Measurements from ENCODE around the gene MGA.
A peak's percentile ranks its signal among the peaks of the same experiment; 100 is the strongest.

Gene MGA

GRCh38 chr15:41690636-41691035 lies 30.4 kb downstream of the MGA start:
- TF ChIP-seq ZFX (IDR thresholded peaks at IDR 0.05) = no peak
- no peak for TF ChIP-seq CTCF (conservative IDR thresholded peaks at IDR 0.05)
- H3K27ac ChIP-seq = no peak overlapping the region

GRCh38 chr15:41691471-41691870 lies 31.3 kb downstream of the MGA start:
- no peak for TF ChIP-seq ZFX (IDR thresholded peaks at IDR 0.05)
- no peak for TF ChIP-seq CTCF (conservative IDR thresholded peaks at IDR 0.05)
- no peak overlapping the region for H3K27ac ChIP-seq

- H3K27ac ChIP-seq = no peak overlapping the region
- TF ChIP-seq ZFX (IDR thresholded peaks at IDR 0.05) (no peak), CTCF (conservative IDR thresholded peaks at IDR 0.05) (no peak)
Observed at GRCh38 chr15:41692049-41692448, 31.8 kb downstream of the MGA start.

- TF ChIP-seq ZFX (IDR thresholded peaks at IDR 0.05) (no peak), CTCF (conservative IDR thresholded peaks at IDR 0.05) (no peak)
Observed at GRCh38 chr15:41693757-41694156, 33.6 kb downstream of the MGA start.

DNA sequence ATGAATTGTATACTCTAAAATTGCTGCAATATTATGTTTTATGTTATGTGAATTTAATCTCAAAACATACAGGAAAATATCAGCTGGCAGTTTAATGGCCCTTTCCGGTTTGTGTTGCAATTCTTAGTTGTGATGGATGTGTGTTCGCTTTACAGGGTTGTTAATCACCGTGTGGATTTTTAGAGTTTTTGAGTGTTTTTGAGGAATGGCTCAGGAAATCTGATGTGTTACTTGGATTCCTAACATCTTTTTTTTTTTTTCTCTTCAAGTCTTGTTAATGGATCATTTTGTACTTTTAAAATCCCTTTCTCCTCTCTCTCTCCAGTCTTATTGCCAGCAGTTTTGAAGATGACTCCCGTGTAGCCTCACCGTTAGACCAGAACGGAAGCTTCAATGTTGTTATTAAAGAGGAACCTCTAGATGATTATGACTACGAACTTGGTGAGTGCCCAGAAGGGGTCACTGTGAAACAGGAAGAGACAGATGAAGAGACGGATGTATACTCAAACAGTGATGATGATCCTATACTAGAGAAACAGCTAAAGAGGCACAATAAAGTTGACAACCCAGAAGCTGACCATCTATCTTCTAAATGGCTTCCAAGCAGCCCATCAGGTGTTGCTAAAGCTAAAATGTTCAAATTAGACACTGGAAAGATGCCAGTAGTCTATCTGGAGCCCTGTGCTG lies 35.7 kb downstream of the MGA start:
- no peak overlapping the region for H3K27ac ChIP-seq
- TF ChIP-seq CTCF (conservative IDR thresholded peaks at IDR 0.05) (peak; percentile 34), ZFX (IDR thresholded peaks at IDR 0.05) (no peak)

More at GRCh38 chr15:41693757-41694156, 33.6 kb downstream of the MGA start:
- no peak overlapping the region for H3K27ac ChIP-seq

GRCh38 chr15:41698779-41699178 lies 38.6 kb downstream of the MGA start:
- H3K27ac ChIP-seq = no peak overlapping the region
- TF ChIP-seq ZFX (IDR thresholded peaks at IDR 0.05) (no peak), CTCF (conservative IDR thresholded peaks at IDR 0.05) (no peak)

DNA sequence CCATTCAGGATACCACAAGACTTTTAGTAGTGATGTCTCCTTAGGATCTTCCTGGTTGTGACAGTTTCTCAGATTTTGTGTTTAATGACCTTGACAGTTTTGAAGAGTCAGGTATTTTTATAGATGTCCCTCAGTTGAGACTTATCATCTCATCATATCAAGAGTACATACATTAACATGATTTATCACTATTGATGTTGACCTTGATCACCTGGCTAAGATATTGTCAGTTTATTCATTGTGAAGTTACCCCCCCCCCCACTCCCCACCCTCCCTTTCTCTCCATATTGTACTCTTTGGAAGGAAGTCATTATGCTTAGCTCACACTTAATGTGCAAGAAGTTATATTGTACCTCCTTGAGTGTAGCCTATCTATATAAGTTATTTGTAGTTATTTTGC lies 42.9 kb downstream of the MGA start:
- no peak overlapping the region for H3K27ac ChIP-seq

More for the DNA sequence above, 42.9 kb downstream of the MGA start:
- no peak for TF ChIP-seq CTCF (conservative IDR thresholded peaks at IDR 0.05)
- TF ChIP-seq ZFX (IDR thresholded peaks at IDR 0.05) = no peak

Measured in C4-2B (cell line).